ENCODE results near the gene BMAL1. TPM values are rescaled to one million over a fixed set of nuclear protein-coding genes. Genes with fewer than 3 reads are reported as not detected.
"Not testable (repeated sequence)": the region's sequence is repeated elsewhere in the genome, so short reads cannot be mapped to it uniquely, and the experiment has no call there.

BMAL1 gene
- total and polyA plus RNA-seq, 10 donors = 6.5 to 58.4 (median 36.4) TPM

- TF ChIP-seq POLR2A (IDR thresholded peaks at IDR 0.05) = no peak
- no peak for TF ChIP-seq POLR2AphosphoS5 (IDR thresholded peaks at IDR 0.05)
- TF ChIP-seq CTCF (IDR thresholded peaks at IDR 0.05 in 8 of 11, conservative IDR thresholded peaks at IDR 0.05 in 3 of 11) = no peak
- H3K9me3 ChIP-seq = no peaks in the 10 kb centered on the region
- H3K27me3 ChIP-seq (replicated peaks in 1 of 7) = no peaks in the 10 kb centered on the region
- DNase-seq = no peak
- H3K4me3 ChIP-seq = no peak overlapping the region
- 81 to 97% (median 95%) methylated on average over 2 of the region's 2 CpGs for WGBS, 5 donors
- intact Hi-C loops (cut with DNase I; ENCODE audit: low total_unique reads) = no loop called here
- H3K36me3 ChIP-seq = peaks cover 3 to 100% (median 62%) of the 10 kb centered on the region in 6 donors
- H3K4me1 ChIP-seq = no peaks in the 10 kb centered on the region
- H3K27ac ChIP-seq = no peak overlapping the region
Measured at GRCh38 chr11:13386567-13386966, 109.0 kb downstream of the BMAL1 start.

- Histone ChIP-seq H3K27me3 (replicated peaks in 1 of 7) (no peaks in the 10 kb centered on the region), H3K4me1 (no peaks in the 10 kb centered on the region), H3K9me3 (no peaks in the 10 kb centered on the region), H3K4me3 (no peak overlapping the region), H3K27ac (no peak overlapping the region), H3K36me3 (peaks cover 3 to 91% (median 49%) of the 10 kb centered on the region in 6 donors)
- 91 to 98% (median 95%) methylated on average over 5 of the region's 5 CpGs for WGBS, 5 donors
- DNase-seq = no peak
- no peak for TF ChIP-seq POLR2AphosphoS5 (IDR thresholded peaks at IDR 0.05)
- TF ChIP-seq POLR2A (IDR thresholded peaks at IDR 0.05) = no peak
- TF ChIP-seq CTCF (IDR thresholded peaks at IDR 0.05 in 8 of 11, conservative IDR thresholded peaks at IDR 0.05 in 3 of 11) = no peak
- intact Hi-C loops (cut with DNase I; ENCODE audit: low total_unique reads) = no loop called here
Measured at GRCh38 chr11:13388741-13389140, 111.2 kb downstream of the BMAL1 start.

GRCh38 chr11:13391217-13391616 is 113.6 kb downstream of the BMAL1 start:
- no peak for TF ChIP-seq CTCF (IDR thresholded peaks at IDR 0.05 in 8 of 11, conservative IDR thresholded peaks at IDR 0.05 in 3 of 11)
- no peak for TF ChIP-seq POLR2A (IDR thresholded peaks at IDR 0.05)
- no peak for TF ChIP-seq POLR2AphosphoS5 (IDR thresholded peaks at IDR 0.05)
- Histone ChIP-seq H3K27me3 (replicated peaks in 1 of 7) (no peaks in the 10 kb centered on the region), H3K27ac (no peak overlapping the region), H3K4me3 (no peak overlapping the region), H3K9me3 (peaks cover 0 to 4% (median 0%) of the 10 kb centered on the region in 8 donors), H3K36me3 (peaks cover 0 to 66% (median 40%) of the 10 kb centered on the region in 6 donors), H3K4me1 (no peaks in the 10 kb centered on the region)
- 95 to 100% (median 98%) methylated on average over 1 of the region's 1 CpG for WGBS, 5 donors
- DNase-seq = no peak
- intact Hi-C loops (cut with DNase I; ENCODE audit: low total_unique reads) = no loop called here

- H3K4me1 ChIP-seq; DNase-seq; H3K27me3 ChIP-seq (replicated peaks in 1 of 7); H3K9me3 ChIP-seq; H3K4me3 ChIP-seq; H3K27ac ChIP-seq; intact Hi-C loops (cut with DNase I; ENCODE audit: low total_unique reads): not testable (repeated sequence)
- H3K36me3 ChIP-seq = peaks cover 0 to 42% (median 22%) of the 10 kb centered on the region in 6 donors
Measured at GRCh38 chr11:13398335-13398734, 120.7 kb downstream of the BMAL1 start.

- WGBS, 5 donors = 95 to 99% (median 98%) methylated on average over 4 of the region's 4 CpGs
Measured at GRCh38 chr11:13405220-13405619, 127.6 kb downstream of the BMAL1 start.

More at GRCh38 chr11:13405220-13405619, 127.6 kb downstream of the BMAL1 start:
- Histone ChIP-seq H3K36me3 (peaks cover 0 to 98% (median 36%) of the 10 kb centered on the region in 6 donors), H3K9me3 (no peaks in the 10 kb centered on the region), H3K27ac (no peak overlapping the region), H3K4me3 (no peak overlapping the region), H3K4me1 (no peaks in the 10 kb centered on the region), H3K27me3 (replicated peaks in 1 of 7) (no peaks in the 10 kb centered on the region)
- intact Hi-C loops (cut with DNase I; ENCODE audit: low total_unique reads) = no loop called here
- TF ChIP-seq POLR2A (IDR thresholded peaks at IDR 0.05) = no peak
- no peak for TF ChIP-seq POLR2AphosphoS5 (IDR thresholded peaks at IDR 0.05)
- TF ChIP-seq CTCF (IDR thresholded peaks at IDR 0.05 in 8 of 11, conservative IDR thresholded peaks at IDR 0.05 in 3 of 11) = no peak
- no peak for DNase-seq
